GM12878 (cell line): ENCODE results near the gene TNFRSF8. TPM values are rescaled to one million over a fixed set of nuclear protein-coding genes. Genes with fewer than 3 reads are reported as not detected.

Source experiments
- ATF3 ChIP-seq: IDR thresholded peaks from 2 replicates; pipeline ENCODE4 v1.6.1; 2011; ENCODE audit warnings: low read depth, mild to moderate bottlenecking, low read length, moderate library complexity, borderline replicate concordance; ENCODE audit errors: extremely low read depth
- BMI1 ChIP-seq: fragments of 450-650 bp; IDR thresholded peaks from 2 replicates; pipeline ENCODE4 v1.6.1; 2016; ENCODE audit warnings: mild to moderate bottlenecking, moderate library complexity, borderline replicate concordance
- CHD2 ChIP-seq: IDR thresholded peaks from 2 replicates; pipeline ENCODE4 v1.6.1; 2011; ENCODE audit warnings: low read depth, low read length, improper control_type of control experiment, borderline replicate concordance
- CTCF ChIP-seq, 3 experiments: IDR thresholded peaks in 2 of 3; conservative IDR thresholded peaks in 1 of 3; 2 replicates each; pipeline ENCODE4 v1.5.1; 2011; ENCODE audit warnings: low read depth in 3 of 3, low read length in 3 of 3, mild to moderate bottlenecking in 3 of 3, control low read depth in 2 of 3, moderate library complexity in 2 of 3, inconsistent platforms in 1 of 3, mixed read lengths in 1 of 3; ENCODE audit not compliant: control insufficient read depth in 2 of 3, insufficient read depth in 1 of 3; ENCODE audit errors: extremely low read depth in 1 of 3
- GATAD2B ChIP-seq: fragments of 450-650 bp; conservative IDR thresholded peaks from 2 replicates; pipeline ENCODE4 v1.6.1; 2017; ENCODE audit warnings: low read depth, mild to moderate bottlenecking, moderate library complexity
- IKZF1 ChIP-seq: fragments of 450-650 bp; conservative IDR thresholded peaks from 2 replicates; pipeline ENCODE4 v1.6.1; 2017; ENCODE audit warnings: antibody characterized with exemption, mild to moderate bottlenecking
- LARP7 ChIP-seq: fragments of 450-650 bp; IDR thresholded peaks from 2 replicates; pipeline ENCODE4 v1.6.1; 2017; ENCODE audit warnings: mild to moderate bottlenecking
- NFYA ChIP-seq: IDR thresholded peaks from 2 replicates; pipeline ENCODE4 v1.6.1; 2011; ENCODE audit warnings: low read depth, mild to moderate bottlenecking, low read length, improper control_type of control experiment, borderline replicate concordance
- RCOR1 ChIP-seq: conservative IDR thresholded peaks from 2 replicates; pipeline ENCODE4 v1.6.1; 2012; ENCODE audit warnings: low read depth, low read length, improper control_type of control experiment
- REST ChIP-seq: IDR thresholded peaks from 2 replicates; pipeline ENCODE4 v1.6.1; 2012; ENCODE audit warnings: mild to moderate bottlenecking, low read depth, low read length
- RUNX3 ChIP-seq: IDR thresholded peaks from 2 replicates; pipeline ENCODE4 v1.6.1; 2012; ENCODE audit warnings: low read length, inconsistent platforms
- SRF ChIP-seq, 2 experiments: IDR thresholded peaks; 2 replicates each; pipeline ENCODE4 v1.6.1; 2011; ENCODE audit warnings: low read depth in 2 of 2, low read length in 2 of 2, mild to moderate bottlenecking in 1 of 2, moderate library complexity in 1 of 2
- STAT1 ChIP-seq: fragments of 450-650 bp; conservative IDR thresholded peaks from 2 replicates; pipeline ENCODE4 v1.6.1; 2014; ENCODE audit warnings: antibody characterized with exemption, mild to moderate bottlenecking
- ZBTB33 ChIP-seq: fragments of 450-650 bp; IDR thresholded peaks from 2 replicates; pipeline ENCODE4 v1.6.1; 2017; ENCODE audit warnings: mild to moderate bottlenecking
- ZNF687 ChIP-seq: fragments of 450-650 bp; IDR thresholded peaks from 2 replicates; pipeline ENCODE4 v1.6.1; 2017; ENCODE audit warnings: mild to moderate bottlenecking, moderate library complexity
- ZSCAN29 ChIP-seq: fragments of 450-650 bp; IDR thresholded peaks from 2 replicates; pipeline ENCODE4 v1.6.1; 2017; ENCODE audit warnings: mild to moderate bottlenecking, moderate library complexity
- polyA plus RNA-seq, 11 experiments: library from polyadenylated mRNA; depleted of rRNA in 4 of 11; unstranded in 6 of 11; stranded (reverse) in 5 of 11; fragments of >200 nt; fragmentation: Nextera tagmentation in 4 of 11; fragmentation: Illumina TruSeq in 1 of 11; extraction: Ambion mirVana in 4 of 11; extraction: Trizol in 1 of 11; gene quantifications; 1 replicate in 1 of 11; 2 replicates in 10 of 11; pipeline versions ENCODE4 v1.2.1 to v1.2.3, GENCODE V29; 2011 to 2016; ENCODE audit warnings: inconsistent platforms in 2 of 11, missing spikeins in 2 of 11, low read depth in 1 of 11
- total RNA-seq, 4 experiments: library from RNA; depleted of rRNA in 3 of 4; stranded (reverse); fragments of >200 nt in 3 of 4; fragmentation: Illumina TruSeq in 1 of 4; extraction: Trizol in 1 of 4; gene quantifications; 2 replicates each; pipeline versions ENCODE4 v1.2.1 to v1.2.3, GENCODE V29; 2013 to 2021

Gene TNFRSF8
- total and polyA plus RNA-seq, 10 of the 15 experiments (the other 5 are each of a cell fraction or from before 2014, with no cell fraction given): 9.8 to 114 (median 58.8) TPM

- TF ChIP-seq CTCF (IDR thresholded peaks at IDR 0.05 in 2 of 3, conservative IDR thresholded peaks at IDR 0.05 in 1 of 3; ENCODE audit: control insufficient read depth in 2 of 3, extremely low read depth in 1 of 3, insufficient read depth in 1 of 3, low read depth in 3 of 3, low read length in 3 of 3) (no peak), ZSCAN29 (0 out of 2 replicates have a peak, but pooled peaks have one; percentile 26), ATF3 (no peak), REST (no peak), LARP7 (0 out of 2 replicates have a peak, but pooled peaks have one; percentile 51), GATAD2B (0 out of 2 replicates have a peak, but pooled peaks have one; percentile 9), CHD2 (no peak), ZNF687 (0 out of 2 replicates have a peak, but pooled peaks have one; percentile 52), RCOR1 (peak; percentile 94; the same call in 1 of the 2 replicates), SRF (IDR thresholded peaks at IDR 0.05; ENCODE audit: low read depth in 2 of 2, low read length in 2 of 2) (no peak), BMI1 (no peak), IKZF1 (no peak; the same call in 1 of the 2 replicates), STAT1 (0 out of 2 replicates have a peak, but pooled peaks have one; percentile 37), ZBTB33 (no peak), RUNX3 (no peak), NFYA (no peak)
These were observed 15.5 kb downstream of the TNFRSF8 start (continued) for GRCh38 chr1:12078575-12078937.
